Body of pancreas (tissue), 4 donors: ENCODE results near the gene PCSK6. TPM values are rescaled to one million over a fixed set of nuclear protein-coding genes. Genes with fewer than 3 reads are reported as not detected.

Source experiments
- ATAC-seq: fragments of 150-250 bp; one replicate; pipeline ENCODE4 v1.9.1; 2016
- DNase-seq, 4 donors: peaks; one replicate each; pipeline ENCODE4 v3.0.0-alpha.2; 2019
- H3K27ac ChIP-seq, 4 donors: fragments of 200-600 bp; sonication (generic); 1 replicate in 3 of 4; 2 replicates in 1 of 4; pipeline versions ENCODE4 v1.5.1 to v1.6.1; 2016 to 2019; ENCODE audit warnings: mild to moderate bottlenecking in 1 of 4, mixed read lengths in 1 of 4, moderate library complexity in 1 of 4
- H3K27me3 ChIP-seq, 2 donors: fragments of 200-600 bp; sonication (generic); one replicate each; pipeline ENCODE4 v1.6.0; 2016; ENCODE audit warnings: mild to moderate bottlenecking in 1 of 2
- H3K36me3 ChIP-seq, 2 donors: fragments of 200-600 bp; sonication (generic); replicated peaks in 1 of 2; 2 replicates each; pipeline ENCODE4 v1.5.1; 2016; ENCODE audit warnings: low read depth in 2 of 2; ENCODE audit not compliant: insufficient read depth in 1 of 2
- H3K4me1 ChIP-seq: fragments of 200-600 bp; sonication (generic); one replicate; pipeline ENCODE4 v1.6.0; 2016
- H3K4me3 ChIP-seq, 2 donors: fragments of 200-600 bp; sonication (generic); 1 replicate in 1 of 2; 2 replicates in 1 of 2; pipeline ENCODE4 v1.5.1; 2016 to 2019
- H3K9me3 ChIP-seq, 3 donors: fragments of 200-600 bp; sonication (generic); 1 replicate in 2 of 3; 2 replicates in 1 of 3; pipeline ENCODE4 v1.5.1; 2016
- POLR2A ChIP-seq, 3 donors: fragments of 450-650 bp; IDR thresholded peaks; one replicate each; pipeline ENCODE4 v1.6.1; 2016; ENCODE audit warnings: antibody characterized with exemption in 3 of 3, mild to moderate bottlenecking in 2 of 3
- WGBS, 2 donors: methylation state at CpG; one replicate each; pipeline ENCODE4 v1.1.5; 2017; 5-methylcytosine and 5-hydroxymethylcytosine counted together
- intact Hi-C: fragments of 100-400 bp; cut with DNase I; formaldehyde crosslinking; loops from one replicate; pipeline ENCODE4 v1.15.1; 2023
- total RNA-seq, 2 donors: library from RNA; depleted of rRNA; stranded (reverse); fragments of >200 nt; gene quantifications; one replicate each; pipeline ENCODE4 v1.1.0, GENCODE V29; 2016
- TF ChIP-seq, protein P1 (sequence below), 7 experiments: fragments of 450-650 bp in 4 of 7; fragments of 200-600 bp in 3 of 7; sonication (generic) in 3 of 7; IDR thresholded peaks; one replicate each; pipeline ENCODE4 v1.5.1; 2016 to 2019; ENCODE audit warnings: antibody characterized with exemption in 7 of 7

Gene PCSK6
- total RNA-seq, 2 donors from 2014 or later, result 8.9 to 10.1 TPM

DNA sequence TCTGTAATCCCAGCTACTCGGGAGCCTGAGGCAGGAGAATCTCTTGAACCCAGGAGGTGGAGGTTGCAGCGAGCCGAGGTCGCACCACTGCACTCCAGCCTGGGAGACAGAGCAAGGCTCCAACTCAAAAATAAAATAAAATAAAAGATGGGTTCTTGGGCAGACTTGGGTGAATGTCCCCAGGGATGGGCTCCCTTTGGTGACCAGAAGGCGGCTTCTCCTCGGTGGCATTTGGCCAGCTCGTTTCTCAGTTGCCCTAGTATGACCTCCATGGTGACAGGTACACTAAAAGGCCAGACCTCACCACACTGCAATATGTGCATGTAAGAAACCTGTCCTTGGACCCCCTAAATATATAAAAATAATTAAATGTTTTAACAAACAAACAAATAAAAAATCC, 118.4 kb downstream of the PCSK6 start:
- peaks cover 13% of the 10 kb centered on the region for H3K4me1 ChIP-seq
- WGBS, 2 donors, result 92 to 94% methylated on average over 7 of the region's 7 CpGs
- intact Hi-C loops, result no loop called here
- DNase-seq (no peak), ATAC-seq (no peak)
- H3K36me3 ChIP-seq, result no peaks in the 10 kb centered on the region
- TF ChIP-seq POLR2A (IDR thresholded peaks at IDR 0.05), result no peak
- TF ChIP-seq, protein P1, sequence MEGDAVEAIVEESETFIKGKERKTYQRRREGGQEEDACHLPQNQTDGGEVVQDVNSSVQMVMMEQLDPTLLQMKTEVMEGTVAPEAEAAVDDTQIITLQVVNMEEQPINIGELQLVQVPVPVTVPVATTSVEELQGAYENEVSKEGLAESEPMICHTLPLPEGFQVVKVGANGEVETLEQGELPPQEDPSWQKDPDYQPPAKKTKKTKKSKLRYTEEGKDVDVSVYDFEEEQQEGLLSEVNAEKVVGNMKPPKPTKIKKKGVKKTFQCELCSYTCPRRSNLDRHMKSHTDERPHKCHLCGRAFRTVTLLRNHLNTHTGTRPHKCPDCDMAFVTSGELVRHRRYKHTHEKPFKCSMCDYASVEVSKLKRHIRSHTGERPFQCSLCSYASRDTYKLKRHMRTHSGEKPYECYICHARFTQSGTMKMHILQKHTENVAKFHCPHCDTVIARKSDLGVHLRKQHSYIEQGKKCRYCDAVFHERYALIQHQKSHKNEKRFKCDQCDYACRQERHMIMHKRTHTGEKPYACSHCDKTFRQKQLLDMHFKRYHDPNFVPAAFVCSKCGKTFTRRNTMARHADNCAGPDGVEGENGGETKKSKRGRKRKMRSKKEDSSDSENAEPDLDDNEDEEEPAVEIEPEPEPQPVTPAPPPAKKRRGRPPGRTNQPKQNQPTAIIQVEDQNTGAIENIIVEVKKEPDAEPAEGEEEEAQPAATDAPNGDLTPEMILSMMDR (IDR thresholded peaks at IDR 0.05), result no peak
- H3K4me3 ChIP-seq, result no peak overlapping the region
- H3K27ac ChIP-seq, result no peak overlapping the region
- no peaks in the 10 kb centered on the region for H3K27me3 ChIP-seq
- no peaks in the 10 kb centered on the region for H3K9me3 ChIP-seq

DNA sequence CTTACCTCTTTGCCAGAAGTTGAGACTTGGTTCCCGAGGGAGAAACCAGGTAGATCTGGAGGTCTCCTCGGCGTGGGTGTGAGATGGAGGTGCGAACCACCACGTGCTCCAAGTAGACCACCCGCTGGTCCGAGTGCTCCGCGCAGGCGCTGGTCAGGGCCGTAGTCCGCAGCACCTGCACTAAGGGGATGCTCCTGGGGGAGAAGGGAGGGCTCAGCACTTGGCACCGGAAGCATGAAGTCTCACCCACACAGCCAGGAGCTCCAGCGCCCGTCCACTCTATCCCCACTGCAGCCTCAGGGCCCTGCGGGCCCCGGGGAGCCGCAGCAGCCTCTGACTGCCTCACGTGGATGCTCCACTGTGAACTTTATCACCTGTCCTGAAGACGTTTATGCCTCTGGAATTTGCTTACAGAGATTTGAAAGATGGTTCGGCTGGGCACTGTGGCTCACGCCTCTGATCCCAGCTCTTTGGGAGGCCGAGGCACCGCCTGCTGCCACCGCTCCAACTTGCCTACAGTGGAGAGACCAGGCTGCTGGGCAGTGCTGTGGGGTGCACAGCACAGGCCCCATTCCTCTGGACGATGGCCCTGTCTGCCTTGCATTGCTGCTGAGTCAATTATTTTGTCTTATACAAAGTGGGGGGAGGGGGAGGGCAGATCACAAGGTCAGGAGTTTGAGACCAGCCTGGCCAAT, 119.0 kb downstream of the PCSK6 start:
- DNase-seq, result no peak
- intact Hi-C loops, result no loop called here
- WGBS, 2 donors, result 83 to 93% methylated on average over 17 to 24 of the region's 26 CpGs
- no peak for TF ChIP-seq POLR2A (IDR thresholded peaks at IDR 0.05)
- TF ChIP-seq, protein P1 (IDR thresholded peaks at IDR 0.05), result no peak
- no peaks in the 10 kb centered on the region for H3K9me3 ChIP-seq
- no peaks in the 10 kb centered on the region for H3K36me3 ChIP-seq
- H3K27me3 ChIP-seq, result no peaks in the 10 kb centered on the region
- no peak overlapping the region for H3K4me3 ChIP-seq
- no peak overlapping the region for H3K27ac ChIP-seq
- peaks cover 13% of the 10 kb centered on the region for H3K4me1 ChIP-seq
- no peak for ATAC-seq

DNA sequence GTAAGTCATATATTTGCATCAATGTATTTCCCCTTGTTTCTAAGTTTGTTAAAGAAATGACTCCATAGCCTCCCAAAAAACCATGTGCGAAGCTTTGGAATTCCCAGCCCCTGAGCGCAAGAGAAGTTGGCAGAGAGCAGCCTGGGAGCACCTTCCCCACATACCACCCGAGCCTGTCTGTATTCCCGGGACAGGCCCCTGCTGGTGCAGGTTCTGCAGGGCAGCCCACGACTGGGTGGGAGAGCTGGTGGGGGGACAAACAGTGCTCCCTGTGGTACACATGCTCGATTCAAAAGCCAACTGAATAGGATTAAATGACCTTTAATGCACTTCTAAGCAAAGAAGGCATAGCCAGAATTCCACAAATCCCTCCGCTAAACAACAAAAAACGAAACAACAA, 119.8 kb downstream of the PCSK6 start:
- peaks cover 13% of the 10 kb centered on the region for H3K4me1 ChIP-seq
- ATAC-seq (no peak), DNase-seq (no peak)
- H3K36me3 ChIP-seq, result no peaks in the 10 kb centered on the region
- no peak overlapping the region for H3K4me3 ChIP-seq
- TF ChIP-seq POLR2A (IDR thresholded peaks at IDR 0.05), result no peak
- H3K27ac ChIP-seq, result no peak overlapping the region
- no peaks in the 10 kb centered on the region for H3K9me3 ChIP-seq
- H3K27me3 ChIP-seq, result no peaks in the 10 kb centered on the region
- intact Hi-C loops, result no loop called here
- WGBS, 2 donors, result 90 to 92% methylated on average over 8 of the region's 8 CpGs

DNA sequence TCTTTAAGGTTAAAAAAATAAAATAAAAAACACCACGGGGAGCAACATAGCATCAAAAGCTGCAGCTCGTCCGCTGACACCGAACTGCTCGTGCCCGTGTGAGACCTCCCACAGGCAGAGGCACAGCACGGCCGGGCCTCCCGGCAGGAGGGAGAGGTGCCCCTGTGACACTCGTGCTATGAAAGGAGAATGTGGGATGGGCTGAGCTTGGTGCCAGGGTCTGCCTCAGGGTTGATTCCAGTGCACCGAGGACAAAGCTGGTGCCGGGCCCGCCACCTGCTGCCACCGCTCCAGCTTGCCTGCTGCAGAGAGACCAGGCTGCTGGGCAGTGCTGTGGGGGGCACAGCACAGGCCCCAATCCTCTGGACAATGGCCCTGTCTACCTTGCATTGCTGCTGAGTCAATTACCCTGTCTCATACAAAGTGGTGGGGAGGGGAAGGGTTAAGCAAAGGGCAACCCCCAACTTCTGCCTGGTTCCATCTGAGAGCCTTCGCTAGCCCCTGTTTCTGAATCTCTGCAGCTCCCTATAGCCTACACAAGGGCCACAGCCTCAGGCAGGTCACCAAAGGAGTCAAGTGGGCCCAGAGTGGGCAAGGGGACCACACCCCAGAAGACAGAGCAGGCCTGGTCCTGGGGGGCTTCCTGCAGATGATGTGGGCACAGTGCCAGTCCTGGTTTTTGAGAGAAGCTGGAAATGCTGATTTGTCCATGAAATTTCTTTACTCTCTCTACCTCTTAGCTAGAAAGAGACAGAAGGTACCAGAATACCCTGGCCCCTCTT, 120.5 kb downstream of the PCSK6 start:
- H3K27me3 ChIP-seq, result no peaks in the 10 kb centered on the region
- H3K4me3 ChIP-seq, result no peak overlapping the region
- TF ChIP-seq, protein P1 (IDR thresholded peaks at IDR 0.05), result no peak
- no peak for TF ChIP-seq POLR2A (IDR thresholded peaks at IDR 0.05)
- intact Hi-C loops, result no loop called here
- H3K27ac ChIP-seq, result no peak overlapping the region
- no peak for DNase-seq
- peaks cover 13% of the 10 kb centered on the region for H3K4me1 ChIP-seq
- H3K36me3 ChIP-seq, result no peaks in the 10 kb centered on the region
- ATAC-seq, result no peak
- WGBS, 2 donors, result 94 to 95% methylated on average over 10 to 15 of the region's 15 CpGs
- no peaks in the 10 kb centered on the region for H3K9me3 ChIP-seq

DNA sequence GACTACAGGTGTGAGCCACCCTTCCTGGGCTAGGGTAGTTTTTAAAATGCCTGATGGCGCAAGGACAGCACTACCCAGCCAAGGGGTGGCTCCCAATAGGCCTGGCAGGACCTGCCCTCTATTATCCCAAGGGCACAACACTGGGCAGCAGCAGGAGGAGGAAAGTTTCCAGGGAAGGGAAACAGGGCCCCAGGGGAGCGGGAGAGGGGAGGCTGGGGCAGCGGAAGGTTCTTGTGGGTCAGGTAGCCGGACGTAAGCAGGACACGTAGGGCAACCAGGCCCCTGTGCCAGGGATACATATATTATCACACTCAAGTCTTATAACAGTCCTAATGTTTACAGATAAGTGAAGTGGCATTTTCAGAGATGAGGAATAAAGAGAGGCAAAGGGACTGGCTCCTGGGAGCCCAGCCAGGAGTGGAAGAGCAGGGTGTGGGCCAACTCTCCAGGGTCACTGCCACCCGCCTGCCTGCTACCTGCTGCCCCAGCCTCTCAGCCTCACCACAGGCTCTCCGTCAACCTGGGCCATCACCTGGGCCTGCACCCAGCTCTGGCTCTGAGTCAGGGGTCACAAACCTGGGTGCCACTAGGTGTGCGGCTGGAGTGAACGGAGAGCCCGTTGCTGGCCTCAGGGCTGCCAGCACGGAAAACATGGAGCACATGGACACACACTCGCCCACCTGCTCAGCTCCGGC, 121.3 kb downstream of the PCSK6 start:
- H3K27ac ChIP-seq, result no peak overlapping the region
- H3K27me3 ChIP-seq, result no peaks in the 10 kb centered on the region
- H3K9me3 ChIP-seq, result no peaks in the 10 kb centered on the region
- TF ChIP-seq POLR2A (IDR thresholded peaks at IDR 0.05), result no peak
- TF ChIP-seq, protein P1 (IDR thresholded peaks at IDR 0.05), result no peak
- DNase-seq (no peak), ATAC-seq (no peak)
- intact Hi-C loops, result no loop called here
- no peaks in the 10 kb centered on the region for H3K36me3 ChIP-seq
- H3K4me3 ChIP-seq, result no peak overlapping the region
- H3K4me1 ChIP-seq, result peaks cover 6% of the 10 kb centered on the region
- 85 to 93% methylated on average over 13 to 14 of the region's 14 CpGs for WGBS, 2 donors
